OCI-LY3 (cell line): ENCODE data around the gene SYNPO.

Source experiments
- CTCF ChIP-seq: fragments of 200-600, 300-600 bp; sonication (generic); IDR thresholded peaks from 2 replicates; pipeline ENCODE4 v1.5.1; 2014; ENCODE audit warnings: antibody characterized with exemption, low read length, low read depth
- EZH2phosphoT487 ChIP-seq: fragments of 200-600 bp; shearing (Covaris generic); IDR thresholded peaks from 2 replicates; pipeline ENCODE4 v1.6.1; 2018; ENCODE audit warnings: antibody characterized with exemption, mixed run types, low read depth

- TF ChIP-seq CTCF = no peak
- TF ChIP-seq EZH2phosphoT487 = no peak
These were observed 9.1 kb upstream of the SYNPO start for GRCh38 chr5:150631326-150631701.
